GM19438 (cell line): ENCODE data around the gene WDR45B.

Source experiments
- ATAC-seq: cut with Tn5 transposase; IDR thresholded peaks from one replicate; pipeline ENCODE4 v1.9.1; 2021; ENCODE audit warnings: low read depth; ENCODE audit not compliant: unreplicated experiment

The WDR45B gene

GRCh38 chr17:82678265-82678891 lies 30.1 kb upstream of the WDR45B start:
- no peak for ATAC-seq

GRCh38 chr17:82677353-82677925 lies 29.2 kb upstream of the WDR45B start:
- no peak for ATAC-seq

- no peak for ATAC-seq
Observed at GRCh38 chr17:82675476-82676245, 27.4 kb upstream of the WDR45B start.

GRCh38 chr17:82674656-82675475 lies 26.6 kb upstream of the WDR45B start:
- ATAC-seq, result no peak

GRCh38 chr17:82670661-82671450 lies 22.6 kb upstream of the WDR45B start:
- no peak for ATAC-seq

GRCh38 chr17:82668631-82669099 lies 20.4 kb upstream of the WDR45B start:
- ATAC-seq, result no peak

GRCh38 chr17:82668024-82668630 lies 19.9 kb upstream of the WDR45B start:
- no peak for ATAC-seq

GRCh38 chr17:82667668-82668000 lies 19.4 kb upstream of the WDR45B start:
- ATAC-seq, result no peak

GRCh38 chr17:82666931-82667667 lies 18.9 kb upstream of the WDR45B start:
- no peak for ATAC-seq

- ATAC-seq, result no peak
Observed at GRCh38 chr17:82665891-82666290, 17.6 kb upstream of the WDR45B start.

GRCh38 chr17:82665217-82665616 lies 17.0 kb upstream of the WDR45B start:
- no peak for ATAC-seq

GRCh38 chr17:82664701-82665182 lies 16.5 kb upstream of the WDR45B start:
- ATAC-seq, result no peak

- no peak for ATAC-seq
Observed at GRCh38 chr17:82664276-82664575, 16.0 kb upstream of the WDR45B start.

- ATAC-seq, result no peak
Observed at GRCh38 chr17:82663381-82664275, 15.4 kb upstream of the WDR45B start.

- no peak for ATAC-seq
Observed at GRCh38 chr17:82662711-82663261, 14.5 kb upstream of the WDR45B start.

GRCh38 chr17:82661717-82662683 lies 13.8 kb upstream of the WDR45B start:
- no peak for ATAC-seq

- no peak for ATAC-seq
Observed at GRCh38 chr17:82659886-82660285, 11.6 kb upstream of the WDR45B start.
